Esophagus muscularis mucosa (tissue), 4 donors: ENCODE data around the gene ITPR3. TPM values are rescaled to one million over a fixed set of nuclear protein-coding genes. Genes with fewer than 3 reads are reported as not detected.

ENCODE experiments used
- DNase-seq: peaks from one replicate; pipeline ENCODE4 v3.0.0-alpha.2; 2017; ENCODE audit errors: extremely low spot score
- H3K27ac ChIP-seq, 4 donors: fragments of 200-600 bp; sonication (generic); replicated peaks in 1 of 4; 1 replicate in 3 of 4; 2 replicates in 1 of 4; pipeline ENCODE4 v1.5.1; 2016 to 2019; ENCODE audit warnings: mild to moderate bottlenecking in 1 of 4
- H3K27me3 ChIP-seq, 4 donors: fragments of 200-600 bp; sonication (generic); one replicate each; pipeline versions ENCODE4 v1.5.1 to v1.6.0; 2016 to 2019
- H3K36me3 ChIP-seq, 4 donors: fragments of 200-600 bp; sonication (generic); one replicate each; pipeline ENCODE4 v1.5.1; 2016 to 2019
- H3K4me1 ChIP-seq, 4 donors: fragments of 200-600 bp; sonication (generic); one replicate each; pipeline ENCODE4 v1.5.1; 2016 to 2019
- H3K4me3 ChIP-seq, 4 donors: fragments of 200-600 bp; sonication (generic); 1 replicate in 2 of 4; 2 replicates in 2 of 4; pipeline ENCODE4 v1.5.1; 2016 to 2019; ENCODE audit warnings: mild to moderate bottlenecking in 4 of 4, moderate library complexity in 1 of 4
- H3K9me3 ChIP-seq, 4 donors: fragments of 200-600 bp; sonication (generic); 1 replicate in 3 of 4; 2 replicates in 1 of 4; pipeline ENCODE4 v1.5.1; 2016 to 2019
- CTCF ChIP-seq, 3 experiments: fragments of 200-600 bp in 2 of 3; fragments of 450-650 bp in 1 of 3; sonication (generic) in 2 of 3; IDR thresholded peaks; one replicate each; pipeline ENCODE4 v1.5.1; 2017 to 2019; ENCODE audit warnings: antibody characterized with exemption in 3 of 3, mild to moderate bottlenecking in 2 of 3, moderate library complexity in 1 of 3
- EP300 ChIP-seq: sonication (generic); formaldehyde crosslinking; IDR thresholded peaks from one replicate; pipeline ENCODE4 v1.6.1; 2017; ENCODE audit warnings: antibody characterized with exemption
- POLR2A ChIP-seq: fragments of 450-650 bp; IDR thresholded peaks from one replicate; pipeline ENCODE4 v1.6.1; 2017; ENCODE audit warnings: antibody characterized with exemption, moderate library complexity, mild to moderate bottlenecking, low read depth
- POLR2AphosphoS5 ChIP-seq, 2 donors: sonication (generic); formaldehyde crosslinking; IDR thresholded peaks; one replicate each; pipeline ENCODE4 v1.6.1; 2017; ENCODE audit warnings: antibody characterized with exemption in 2 of 2
- WGBS: methylation state at CpG from one replicate; pipeline ENCODE4 v1.1.5; 2018; 5-methylcytosine and 5-hydroxymethylcytosine counted together
- intact Hi-C: fragments of 100-400 bp; cut with DNase I; formaldehyde crosslinking; loops from one replicate; pipeline ENCODE4 v1.15.1; 2023
- total RNA-seq, 4 donors: library from RNA; depleted of rRNA; stranded (reverse); fragments of >200 nt; gene quantifications; one replicate each; pipeline versions ENCODE4 v1.1.0 to v1.2.1, GENCODE V29; 2016

The ITPR3 gene
- total RNA-seq, 4 donors from 2014 or later: 12.1 to 24.9 (median 20.5) TPM

- intact Hi-C loops: no loop called here
- Histone ChIP-seq H3K27ac (no peak overlapping the region), H3K27me3 (peaks cover 0 to 4% (median 0%) of the 10 kb centered on the region in 4 donors), H3K36me3 (peaks cover 0 to 42% (median 4%) of the 10 kb centered on the region in 4 donors), H3K4me1 (peaks cover 0 to 4% (median 0%) of the 10 kb centered on the region in 4 donors), H3K4me3 (no peak overlapping the region), H3K9me3 (no peaks in the 10 kb centered on the region)
- TF ChIP-seq POLR2AphosphoS5 (IDR thresholded peaks at IDR 0.05): no peak
- no peak for DNase-seq
- 87% methylated on average over 5 of the region's 5 CpGs for WGBS
Measured at GRCh38 chr6:33652002-33652401, 30.9 kb downstream of the ITPR3 start.

GRCh38 chr6:33654831-33655554, 33.9 kb downstream of the ITPR3 start:
- Histone ChIP-seq H3K27me3 (peaks cover 0 to 22% (median 0%) of the 10 kb centered on the region in 4 donors), H3K4me1 (peaks cover 0 to 4% (median 0%) of the 10 kb centered on the region in 4 donors), H3K36me3 (peaks cover 0 to 56% (median 25%) of the 10 kb centered on the region in 4 donors), H3K4me3 (no peak overlapping the region), H3K27ac (no peak overlapping the region), H3K9me3 (no peaks in the 10 kb centered on the region)
- WGBS: 44% methylated on average over 3 of the region's 5 CpGs
- DNase-seq: no peak
- intact Hi-C loops: no loop called here
- TF ChIP-seq POLR2A: no peak

GRCh38 chr6:33656844-33657243, 35.7 kb downstream of the ITPR3 start:
- DNase-seq: no peak
- Histone ChIP-seq H3K4me1 (peaks cover 0 to under 1% (median 0%) of the 10 kb centered on the region in 4 donors), H3K36me3 (peaks cover 0 to 73% (median 25%) of the 10 kb centered on the region in 4 donors), H3K27ac (no peak overlapping the region), H3K27me3 (peaks cover 0 to 22% (median 0%) of the 10 kb centered on the region in 4 donors), H3K9me3 (no peaks in the 10 kb centered on the region), H3K4me3 (no peak overlapping the region)
- WGBS: 89% methylated on average over 3 of the region's 5 CpGs
- intact Hi-C loops: no loop called here
- TF ChIP-seq EP300: no peak
- TF ChIP-seq CTCF (IDR thresholded peaks at IDR 0.05): no peak
- no peak for TF ChIP-seq POLR2A
- no peak for TF ChIP-seq POLR2AphosphoS5 (IDR thresholded peaks at IDR 0.05)

- H3K9me3 ChIP-seq: no peaks in the 10 kb centered on the region
- no peak for TF ChIP-seq CTCF (IDR thresholded peaks at IDR 0.05)
- no peak for TF ChIP-seq EP300
- no peak for TF ChIP-seq POLR2A
- no peak for TF ChIP-seq POLR2AphosphoS5 (IDR thresholded peaks at IDR 0.05)
- WGBS: 89% methylated on average over 7 of the region's 16 CpGs
Measured at GRCh38 chr6:33658982-33659689, 38.0 kb downstream of the ITPR3 start.

GRCh38 chr6:33659986-33660385, 38.9 kb downstream of the ITPR3 start:
- Histone ChIP-seq H3K27me3 (peaks cover 0 to 22% (median 0%) of the 10 kb centered on the region in 4 donors), H3K27ac (no peak overlapping the region), H3K4me1 (no peaks in the 10 kb centered on the region), H3K36me3 (peaks cover 0 to 82% (median 43%) of the 10 kb centered on the region in 4 donors), H3K4me3 (no peak overlapping the region), H3K9me3 (no peaks in the 10 kb centered on the region)
- intact Hi-C loops: no loop called here
- WGBS: 79% methylated on average over 5 of the region's 6 CpGs
- TF ChIP-seq POLR2AphosphoS5 (IDR thresholded peaks at IDR 0.05) (no peak), CTCF (IDR thresholded peaks at IDR 0.05) (no peak), POLR2A (no peak), EP300 (no peak)
- no peak for DNase-seq

More at GRCh38 chr6:33658982-33659689, 38.0 kb downstream of the ITPR3 start:
- DNase-seq: no peak
- Histone ChIP-seq H3K4me1 (no peaks in the 10 kb centered on the region), H3K36me3 (peaks cover 0 to 78% (median 36%) of the 10 kb centered on the region in 4 donors), H3K27ac (no peak overlapping the region), H3K27me3 (peaks cover 0 to 22% (median 0%) of the 10 kb centered on the region in 4 donors), H3K4me3 (no peak overlapping the region)
- intact Hi-C loops: no loop called here
